Endothelial cell of umbilical vein (primary cell): ENCODE results near the gene WFIKKN2. TPM values are rescaled to one million over a fixed set of nuclear protein-coding genes. Genes with fewer than 3 reads are reported as not detected.

Experiments
- BruUV-seq: library from RNA; stranded (reverse); fragments of 400-500 nt; replicated peaks from 2 replicates; lab custom pipeline; 2021; lab: Mats Ljungman, UMichigan
- CTCF ChIA-PET: fragments of 300-600, 350-600 bp; sonication (Branson Sonifier 250); formaldehyde crosslinking; loops from one replicate; lab custom pipeline; 2021; ENCODE audit warnings: antibody characterized with exemption, inconsistent platforms; lab: Charles Lee
- POLR2A ChIA-PET: fragments of 300-600, 350-600 bp; sonication (Branson Sonifier 250); formaldehyde crosslinking; loops from one replicate; lab custom pipeline; 2021; ENCODE audit warnings: antibody characterized with exemption, inconsistent platforms; lab: Charles Lee
- DNase-seq: peaks from one replicate; pipeline ENCODE4 v3.0.0-alpha.2; 2011; ENCODE audit warnings: low read depth, low spot score
- FAIRE-seq: peaks from 2 replicates; lab custom pipeline; 2011; peaks lifted over from hg19 to GRCh38; lab: Jason Lieb, UNC
- H2AFZ ChIP-seq: 2 replicates; pipeline ENCODE4 v1.6.0; 2012; ENCODE audit warnings: low read depth, low read length, control low read depth, inconsistent platforms
- H3K27ac ChIP-seq: 2 replicates; pipeline ENCODE4 v1.5.1; 2011; ENCODE audit warnings: low read depth, mild to moderate bottlenecking, control low read depth, low read length, moderate library complexity; ENCODE audit not compliant: insufficient read depth
- H3K27me3 ChIP-seq, 2 experiments: 2 replicates each; pipeline versions ENCODE4 v1.6.0 to v1.6.1; 2011; ENCODE audit warnings: low read length in 2 of 2, mixed read lengths in 1 of 2; ENCODE audit not compliant: control insufficient read depth in 2 of 2, insufficient read depth in 2 of 2
- H3K36me3 ChIP-seq, 2 experiments: 2 replicates in 1 of 2; 3 replicates in 1 of 2; pipeline ENCODE4 v1.5.1; 2011; ENCODE audit warnings: low read length in 2 of 2, mild to moderate bottlenecking in 1 of 2, moderate library complexity in 1 of 2; ENCODE audit not compliant: control insufficient read depth in 2 of 2, insufficient read depth in 2 of 2; ENCODE audit errors: extremely low read depth in 1 of 2
- H3K4me1 ChIP-seq: 3 replicates; pipeline ENCODE4 v1.5.1; 2011; ENCODE audit warnings: mild to moderate bottlenecking, low read length; ENCODE audit not compliant: control insufficient read depth, insufficient read depth; ENCODE audit errors: extremely low read depth
- H3K4me2 ChIP-seq: 2 replicates; pipeline ENCODE4 v1.6.1; 2011; ENCODE audit warnings: low read length, control low read depth, mixed read lengths; ENCODE audit not compliant: insufficient read depth
- H3K4me3 ChIP-seq, 3 experiments: fragments of 200-600 bp in 1 of 3; sonication (generic), shearing (Covaris generic) in 1 of 3; replicated peaks in 1 of 3; 2 replicates each; pipeline ENCODE4 v1.5.1; 2011 to 2016; ENCODE audit warnings: control low read depth in 3 of 3, low read length in 3 of 3, mild to moderate bottlenecking in 2 of 3, inconsistent platforms in 1 of 3, low read depth in 1 of 3, moderate library complexity in 1 of 3; ENCODE audit not compliant: insufficient read depth in 1 of 3
- H3K79me2 ChIP-seq: 2 replicates; pipeline ENCODE4 v1.6.0; 2012; ENCODE audit warnings: low read length, inconsistent platforms; ENCODE audit not compliant: control insufficient read depth, insufficient read depth
- H3K9ac ChIP-seq: replicated peaks from 2 replicates; pipeline ENCODE3; 2011; ENCODE audit warnings: low read length, control low read depth; ENCODE audit not compliant: insufficient read depth; ENCODE audit errors: extremely low read depth
- H3K9me1 ChIP-seq: replicated peaks from 3 replicates; pipeline ENCODE4 v1.6.0; 2011; ENCODE audit warnings: mild to moderate bottlenecking, low read length; ENCODE audit not compliant: control insufficient read depth, insufficient read depth; ENCODE audit errors: extremely low read depth
- H3K9me3 ChIP-seq: replicated peaks from 2 replicates; pipeline ENCODE4 v1.5.1; 2012; ENCODE audit warnings: low read length, inconsistent platforms; ENCODE audit not compliant: control insufficient read depth, insufficient read depth
- H4K20me1 ChIP-seq: replicated peaks from 2 replicates; pipeline ENCODE3; 2011; ENCODE audit warnings: mild to moderate bottlenecking, low read length; ENCODE audit not compliant: control insufficient read depth, insufficient read depth; ENCODE audit errors: extremely low read depth
- CTCF ChIP-seq, 2 donors: IDR thresholded peaks; 1 replicate in 1 of 2; 2 replicates in 1 of 2; pipeline ENCODE4 v1.5.1; 2011; ENCODE audit warnings: low read length in 2 of 2, mild to moderate bottlenecking in 2 of 2, moderate library complexity in 2 of 2, control low read depth in 1 of 2, inconsistent platforms in 1 of 2, low read depth in 1 of 2; ENCODE audit not compliant: insufficient read depth in 1 of 2; ENCODE audit errors: extremely low read depth in 1 of 2
- EZH2 ChIP-seq: IDR thresholded peaks from 2 replicates; pipeline ENCODE4 v1.6.1; 2012; ENCODE audit warnings: borderline replicate concordance, low read depth, mild to moderate bottlenecking, moderate library complexity, low read length, inconsistent platforms; ENCODE audit not compliant: severe bottlenecking
- FOS ChIP-seq: IDR thresholded peaks from 2 replicates; pipeline ENCODE4 v1.6.1; 2011; ENCODE audit warnings: mild to moderate bottlenecking, low read length, moderate library complexity, borderline replicate concordance; ENCODE audit not compliant: insufficient read depth
- GATA2 ChIP-seq: IDR thresholded peaks from 2 replicates; pipeline ENCODE4 v1.7.0; 2011; ENCODE audit warnings: low read depth, mild to moderate bottlenecking, moderate library complexity, mixed read lengths, low read length; ENCODE audit not compliant: insufficient read length, insufficient read depth
- JUN ChIP-seq: IDR thresholded peaks from 2 replicates; pipeline ENCODE4 v1.6.1; 2011; ENCODE audit warnings: borderline replicate concordance, low read depth; ENCODE audit not compliant: insufficient read length, insufficient read depth
- MYC ChIP-seq: IDR thresholded peaks from one replicate; pipeline ENCODE4 v1.6.1; 2011; ENCODE audit warnings: mild to moderate bottlenecking, low read depth, low read length
- POLR2A ChIP-seq: IDR thresholded peaks from 2 replicates; pipeline ENCODE4 v1.6.1; 2012; ENCODE audit warnings: low read depth, mild to moderate bottlenecking, control low read depth, low read length
- POLR2AphosphoS5 ChIP-seq: IDR thresholded peaks from 2 replicates; pipeline ENCODE4 v1.6.1; 2012; ENCODE audit warnings: low read depth, mild to moderate bottlenecking, control low read depth, low read length, moderate library complexity; ENCODE audit not compliant: insufficient read depth
- dilution Hi-C: fragments of 300-500 bp; cut with MboI; formaldehyde crosslinking; loops from one replicate; pipeline ENCODE4 v1.15.0; 2019; ENCODE audit warnings: low sequenced_read_pairs; ENCODE audit not compliant: extremely low pct_ligation_motif_present
- intact Hi-C: fragments of 100-400 bp; cut with micrococcal nuclease; formaldehyde crosslinking; loops from one replicate; pipeline ENCODE4 v1.10.0; 2022
- polyA plus RNA-seq, 4 experiments: library from polyadenylated mRNA; depleted of rRNA in 3 of 4; stranded (reverse) in 3 of 4; unstranded in 1 of 4; fragments of >200 nt; gene quantifications; 2 replicates each; pipeline versions ENCODE4 v1.2.1 to v1.2.3, GENCODE V29; 2011 to 2012; ENCODE audit warnings: missing spikeins in 1 of 4
- total RNA-seq: library from RNA; stranded (reverse); gene quantifications from 2 replicates; pipeline ENCODE4 v1.2.3, GENCODE V29; 2021

WFIKKN2 gene
- total and polyA plus RNA-seq, 2 donors (not counting 3 experiments of a cell fraction or from before 2014, with no cell fraction given): 0.03 TPM; not detected in 1

DNA sequence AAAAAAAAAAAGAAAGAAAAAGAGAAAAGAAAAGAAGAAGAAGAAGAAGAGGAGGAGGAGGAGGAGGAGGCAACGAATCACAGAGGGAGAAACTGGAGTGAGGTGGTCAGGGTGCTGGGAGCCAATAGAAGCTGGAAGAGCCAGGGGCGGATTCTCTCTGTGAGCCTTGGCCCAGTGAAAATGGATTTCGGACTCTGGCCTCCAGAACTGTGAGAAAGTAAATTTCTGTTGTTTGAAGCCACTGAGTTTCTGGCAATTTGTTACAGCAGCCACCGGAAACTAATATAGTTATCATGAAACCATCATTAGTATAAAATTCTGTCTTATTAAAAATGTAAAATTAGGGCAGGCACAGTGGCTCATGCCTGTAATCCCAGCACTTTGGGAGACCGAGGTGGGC is 27.7 kb upstream of the WFIKKN2 start:
- POLR2A ChIA-PET: no interaction called here
- Histone ChIP-seq H3K9me1 (no peaks in the 10 kb centered on the region), H3K79me2 (no peaks in the 10 kb centered on the region), H3K36me3 (no peaks in the 10 kb centered on the region), H3K4me3 (no peak overlapping the region), H3K4me1 (no peaks in the 10 kb centered on the region), H4K20me1 (no peaks in the 10 kb centered on the region), H3K9me3 (no peaks in the 10 kb centered on the region), H3K4me2 (no peak overlapping the region), H3K27ac (no peak overlapping the region), H3K9ac (no peak overlapping the region), H3K27me3 (peaks cover 0 to 3% of the 10 kb centered on the region in 2 experiments), H2AFZ (no peak overlapping the region)
- CTCF ChIA-PET: interaction anchor here (0.5 to 3.2 kb wide), 5 partner anchors 22 to 152 kb away, joined by 3 to 19 read pairs (median 4); no protein-coding TSS in a partner anchor
- dilution Hi-C loops: no loop called here
- no TSS peak for BruUV-seq
- TF ChIP-seq CTCF (IDR thresholded peaks at IDR 0.05; ENCODE audit: extremely low read depth in 1 of 2, insufficient read depth in 1 of 2, low read depth in 1 of 2, low read length in 2 of 2): no peak
- no peak for TF ChIP-seq FOS
- TF ChIP-seq GATA2: no peak
- no peak for TF ChIP-seq POLR2A
- TF ChIP-seq POLR2AphosphoS5: no peak
- no peak for TF ChIP-seq EZH2
- no peak for TF ChIP-seq MYC
- TF ChIP-seq JUN: no peak
- FAIRE-seq (no peak), DNase-seq (no peak)
- intact Hi-C loops: no loop called here
